Gastrocnemius medialis (tissue), 4 donors: ENCODE results near the gene SEC61A1. TPM values are rescaled to one million over a fixed set of nuclear protein-coding genes. Genes with fewer than 3 reads are reported as not detected.

Experiments used
- ATAC-seq, 2 donors: fragments of 150-250 bp; one replicate each; pipeline ENCODE4 v1.9.1; 2016
- DNase-seq, 2 donors: peaks; one replicate each; pipeline ENCODE4 v3.0.0-alpha.2; 2019
- H3K27ac ChIP-seq, 4 donors: fragments of 200-600 bp; sonication (generic); 1 replicate in 1 of 4; 2 replicates in 3 of 4; pipeline ENCODE4 v1.5.1; 2016 to 2018; ENCODE audit warnings: mild to moderate bottlenecking in 2 of 4, moderate library complexity in 1 of 4
- H3K27me3 ChIP-seq, 3 donors: fragments of 200-600 bp; sonication (generic) in 2 of 3; 1 replicate in 1 of 3; 2 replicates in 2 of 3; pipeline versions ENCODE4 v1.5.1 to v1.6.0; 2016 to 2019; ENCODE audit warnings: mild to moderate bottlenecking in 1 of 3, moderate library complexity in 1 of 3
- H3K36me3 ChIP-seq, 2 donors: fragments of 200-600 bp; sonication (generic) in 1 of 2; one replicate each; pipeline ENCODE4 v1.5.1; 2017 to 2018
- H3K4me1 ChIP-seq, 2 donors: fragments of 200-600 bp; sonication (generic) in 1 of 2; one replicate each; pipeline ENCODE4 v1.5.1; 2016 to 2017; ENCODE audit warnings: mild to moderate bottlenecking in 2 of 2
- H3K4me3 ChIP-seq, 4 donors: fragments of 200-600 bp; sonication (generic) in 3 of 4; 1 replicate in 1 of 4; 2 replicates in 3 of 4; pipeline ENCODE4 v1.5.1; 2016 to 2019; ENCODE audit warnings: mild to moderate bottlenecking in 2 of 4
- H3K9me3 ChIP-seq, 3 donors: fragments of 200-600 bp; sonication (generic) in 2 of 3; 1 replicate in 1 of 3; 2 replicates in 2 of 3; pipeline ENCODE4 v1.5.1; 2016 to 2019
- POLR2A ChIP-seq, 2 donors: fragments of 450-650 bp; IDR thresholded peaks; one replicate each; pipeline ENCODE4 v1.6.1; 2017; ENCODE audit warnings: antibody characterized with exemption in 2 of 2, mild to moderate bottlenecking in 2 of 2, moderate library complexity in 2 of 2
- in situ Hi-C, 4 donors: fragments of 200-750 bp; cut with MboI; loops; one replicate each; pipeline versions ENCODE4 v1.15.0 to v1.8.0; 2017; ENCODE audit warnings: low sequenced_read_pairs in 4 of 4
- intact Hi-C: fragments of 100-400 bp; cut with DNase I; formaldehyde crosslinking; loops from one replicate; pipeline ENCODE4 v1.15.1; 2023; ENCODE audit warnings: low total_unique reads
- total RNA-seq, 4 donors: library from RNA; depleted of rRNA; stranded (reverse); fragments of >200 nt; gene quantifications; one replicate each; pipeline versions ENCODE4 v1.1.0 to v1.2.3, GENCODE V29; 2016
- TF ChIP-seq, protein P1 (sequence below), 5 experiments: fragments of 450-650 bp in 3 of 5; fragments of 200-600 bp in 2 of 5; sonication (generic) in 2 of 5; IDR thresholded peaks in 4 of 5; conservative IDR thresholded peaks in 1 of 5; 1 replicate in 4 of 5; 2 replicates in 1 of 5; pipeline ENCODE4 v1.5.1; 2016 to 2019; ENCODE audit warnings: antibody characterized with exemption in 5 of 5, mild to moderate bottlenecking in 3 of 5, moderate library complexity in 3 of 5

SEC61A1 gene
- total RNA-seq, 4 donors from 2014 or later = 81.6 to 135 (median 106) TPM

GRCh38 chr3:128075522-128076482 is 23.6 kb downstream of the SEC61A1 start:
- in situ Hi-C loops (loop anchor here in 3 of 4 donors (25.0 kb wide), 2 partner anchors 411 to 536 kb away; partner anchors contain the start of gene GATA2 (in 1 of the 3)), intact Hi-C loops (loop anchor here (2.0 to 5.0 kb wide), 3 partner anchors 23 to 423 kb away; partner anchors contain the start of genes RUVBL1 and SEC61A1)
- Histone ChIP-seq H3K4me1 (peaks cover 14 to 28% of the 10 kb centered on the region in 2 donors), H3K36me3 (peaks cover 0 to 22% of the 10 kb centered on the region in 2 donors), H3K9me3 (no peaks in the 10 kb centered on the region), H3K27me3 (no peaks in the 10 kb centered on the region), H3K27ac (peak overlapping the region; percentile 45 to 60 (median 50)), H3K4me3 (peak overlapping the region; percentile 58 to 79 (median 60))
- DNase-seq (peak; percentile 61 to 75), ATAC-seq (peak; percentile 80 to 86)
- TF ChIP-seq POLR2A (IDR thresholded peaks at IDR 0.05) = peak in 1 of 2 donors; percentile 14
- TF ChIP-seq, protein P1, sequence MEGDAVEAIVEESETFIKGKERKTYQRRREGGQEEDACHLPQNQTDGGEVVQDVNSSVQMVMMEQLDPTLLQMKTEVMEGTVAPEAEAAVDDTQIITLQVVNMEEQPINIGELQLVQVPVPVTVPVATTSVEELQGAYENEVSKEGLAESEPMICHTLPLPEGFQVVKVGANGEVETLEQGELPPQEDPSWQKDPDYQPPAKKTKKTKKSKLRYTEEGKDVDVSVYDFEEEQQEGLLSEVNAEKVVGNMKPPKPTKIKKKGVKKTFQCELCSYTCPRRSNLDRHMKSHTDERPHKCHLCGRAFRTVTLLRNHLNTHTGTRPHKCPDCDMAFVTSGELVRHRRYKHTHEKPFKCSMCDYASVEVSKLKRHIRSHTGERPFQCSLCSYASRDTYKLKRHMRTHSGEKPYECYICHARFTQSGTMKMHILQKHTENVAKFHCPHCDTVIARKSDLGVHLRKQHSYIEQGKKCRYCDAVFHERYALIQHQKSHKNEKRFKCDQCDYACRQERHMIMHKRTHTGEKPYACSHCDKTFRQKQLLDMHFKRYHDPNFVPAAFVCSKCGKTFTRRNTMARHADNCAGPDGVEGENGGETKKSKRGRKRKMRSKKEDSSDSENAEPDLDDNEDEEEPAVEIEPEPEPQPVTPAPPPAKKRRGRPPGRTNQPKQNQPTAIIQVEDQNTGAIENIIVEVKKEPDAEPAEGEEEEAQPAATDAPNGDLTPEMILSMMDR (IDR thresholded peaks at IDR 0.05 in 4 of 5, conservative IDR thresholded peaks at IDR 0.05 in 1 of 5) = peak; percentile 89 to 97 (median 92)

DNA sequence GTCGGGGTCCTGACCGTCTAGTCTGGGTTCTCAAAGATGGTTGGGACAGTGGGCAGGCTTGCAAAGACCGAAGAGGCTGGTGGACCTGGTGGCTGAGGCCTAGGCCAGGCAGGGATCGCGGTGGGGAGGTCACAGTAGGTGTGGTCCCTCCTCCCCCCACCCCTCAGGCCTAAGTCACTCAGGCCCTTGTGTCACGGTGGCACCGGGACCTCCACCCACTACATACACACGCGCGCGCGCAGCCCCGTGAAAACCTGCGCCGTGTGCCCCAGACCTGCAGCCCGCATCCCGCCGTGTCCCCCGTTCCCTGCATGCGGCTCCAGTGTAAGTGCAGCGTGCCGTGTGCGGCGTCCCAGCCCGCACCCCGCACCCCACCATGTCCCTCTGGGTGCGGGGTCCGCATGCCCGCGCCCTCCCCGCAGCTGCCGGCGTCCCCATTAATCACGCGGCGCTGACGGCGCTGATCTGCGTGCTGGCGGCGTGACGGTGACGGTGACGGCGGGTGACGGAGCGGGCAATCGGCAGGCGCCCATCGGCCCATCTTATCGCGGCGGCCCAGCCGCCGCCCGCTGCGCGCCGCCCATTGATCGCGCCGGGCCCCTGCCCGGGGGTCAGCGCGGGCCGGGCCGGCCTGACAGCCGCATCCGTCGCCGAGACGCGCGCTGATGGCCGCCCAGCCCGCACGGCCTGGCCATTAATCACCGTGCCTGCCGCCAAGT is 24.4 kb downstream of the SEC61A1 start:
- Histone ChIP-seq H3K4me3 (peak overlapping the region; percentile 58 to 79 (median 60)), H3K36me3 (peaks cover 0 to 13% of the 10 kb centered on the region in 2 donors), H3K9me3 (no peaks in the 10 kb centered on the region), H3K27ac (peak overlapping the region in 3 of 4 donors; percentile 31 to 50 (median 49)), H3K27me3 (no peaks in the 10 kb centered on the region), H3K4me1 (peaks cover 14 to 24% of the 10 kb centered on the region in 2 donors)
- in situ Hi-C loops (loop anchor here in 3 of 4 donors (25.0 kb wide), 2 partner anchors 411 to 536 kb away; partner anchors contain the start of gene GATA2 (in 1 of the 3)), intact Hi-C loops (loop anchor here (5.0 kb wide), 1 partner anchor 46 kb away; the partner anchor contains the start of gene RUVBL1)
- TF ChIP-seq, protein P1 (IDR thresholded peaks at IDR 0.05 in 4 of 5, conservative IDR thresholded peaks at IDR 0.05 in 1 of 5) = no peak
- TF ChIP-seq POLR2A (IDR thresholded peaks at IDR 0.05) = peak in 1 of 2 donors; percentile 28
- ATAC-seq (peak in 1 of 2 donors; percentile 10), DNase-seq (no peak)

GRCh38 chr3:128077202-128077624 is 25.0 kb downstream of the SEC61A1 start:
- peak overlapping the region; percentile 58 to 79 (median 60) for H3K4me3 ChIP-seq
- in situ Hi-C loops = loop anchor here in 3 of 4 donors (25.0 kb wide), 2 partner anchors 410 to 535 kb away; partner anchors contain the start of gene GATA2 (in 1 of the 3)
- H3K27me3 ChIP-seq = no peaks in the 10 kb centered on the region
- TF ChIP-seq, protein P1 (IDR thresholded peaks at IDR 0.05 in 4 of 5, conservative IDR thresholded peaks at IDR 0.05 in 1 of 5) = no peak
- no peak for TF ChIP-seq POLR2A (IDR thresholded peaks at IDR 0.05)
- intact Hi-C loops = loop anchor here (5.0 kb wide), 1 partner anchor 45 kb away; the partner anchor contains the start of gene RUVBL1
- H3K9me3 ChIP-seq = no peaks in the 10 kb centered on the region
- H3K27ac ChIP-seq = no peak overlapping the region
- peaks cover 0 to 8% of the 10 kb centered on the region in 2 donors for H3K36me3 ChIP-seq
- DNase-seq (no peak), ATAC-seq (no peak)
- peaks cover 14 to 24% of the 10 kb centered on the region in 2 donors for H3K4me1 ChIP-seq

DNA sequence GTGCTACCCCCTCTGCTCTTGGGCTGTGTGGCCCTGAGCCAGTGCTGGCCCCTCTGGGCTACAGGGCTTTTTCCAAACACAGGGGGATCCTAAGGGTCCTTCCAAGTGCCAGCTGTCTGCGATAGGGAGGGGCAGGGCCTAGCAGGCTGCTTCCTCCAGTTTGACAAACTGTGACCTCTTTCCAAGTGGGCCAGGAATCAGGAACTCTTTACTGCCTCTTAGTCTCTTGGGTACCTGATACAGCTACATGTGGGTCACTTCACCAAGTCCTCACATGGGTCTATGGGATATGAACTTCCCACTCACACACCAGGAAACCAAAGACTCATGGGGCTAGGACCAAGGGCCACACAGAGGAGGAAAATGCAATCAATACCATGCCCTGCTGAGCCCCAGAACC is 25.4 kb downstream of the SEC61A1 start:
- H3K4me1 ChIP-seq = peaks cover 14 to 24% of the 10 kb centered on the region in 2 donors
- in situ Hi-C loops = loop anchor here in 3 of 4 donors (25.0 kb wide), 2 partner anchors 410 to 535 kb away; partner anchors contain the start of gene GATA2 (in 1 of the 3)
- DNase-seq = no peak
- H3K9me3 ChIP-seq = no peaks in the 10 kb centered on the region
- ATAC-seq = no peak
- H3K27ac ChIP-seq = no peak overlapping the region
- H3K36me3 ChIP-seq = peaks cover 0 to 3% of the 10 kb centered on the region in 2 donors
- no peaks in the 10 kb centered on the region for H3K27me3 ChIP-seq
- H3K4me3 ChIP-seq = no peak overlapping the region
- intact Hi-C loops = loop anchor here (5.0 kb wide), 1 partner anchor 45 kb away; the partner anchor contains the start of gene RUVBL1
- no peak for TF ChIP-seq POLR2A (IDR thresholded peaks at IDR 0.05)
